ENCODE data around the gene CPAMD8. TPM values are rescaled to one million over a fixed set of nuclear protein-coding genes. Genes with fewer than 3 reads are reported as not detected.

Gene CPAMD8
- total and polyA plus RNA-seq, 2 of the 8 experiments (the other 6 are each of a cell fraction or from before 2014, with no cell fraction given) = 6.1 to 9.2 TPM

GRCh38 chr19:17045907-17046502 is 19.4 kb upstream of the CPAMD8 start (continued):
- TF ChIP-seq CHD7 (IDR thresholded peaks at IDR 0.05; ENCODE audit: insufficient replicate concordance, low read length) = no peak
- no peak for TF ChIP-seq EGR1 (IDR thresholded peaks at IDR 0.05; ENCODE audit: borderline replicate concordance, low read depth, low read length)
- no peak for TF ChIP-seq CHD2 (IDR thresholded peaks at IDR 0.05; ENCODE audit: low read length)
- TF ChIP-seq, protein P1, sequence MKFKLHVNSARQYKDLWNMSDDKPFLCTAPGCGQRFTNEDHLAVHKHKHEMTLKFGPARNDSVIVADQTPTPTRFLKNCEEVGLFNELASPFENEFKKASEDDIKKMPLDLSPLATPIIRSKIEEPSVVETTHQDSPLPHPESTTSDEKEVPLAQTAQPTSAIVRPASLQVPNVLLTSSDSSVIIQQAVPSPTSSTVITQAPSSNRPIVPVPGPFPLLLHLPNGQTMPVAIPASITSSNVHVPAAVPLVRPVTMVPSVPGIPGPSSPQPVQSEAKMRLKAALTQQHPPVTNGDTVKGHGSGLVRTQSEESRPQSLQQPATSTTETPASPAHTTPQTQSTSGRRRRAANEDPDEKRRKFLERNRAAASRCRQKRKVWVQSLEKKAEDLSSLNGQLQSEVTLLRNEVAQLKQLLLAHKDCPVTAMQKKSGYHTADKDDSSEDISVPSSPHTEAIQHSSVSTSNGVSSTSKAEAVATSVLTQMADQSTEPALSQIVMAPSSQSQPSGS (IDR thresholded peaks at IDR 0.05; ENCODE audit: low read length) = no peak

Data from H1 (cell line).